ENCODE data around the gene DNAAF1.

GRCh38 chr16:84116720-84117493 is 28.2 kb upstream of the DNAAF1 start, which contains the start of gene MBTPS1:
- peak; percentile 80 for TF ChIP-seq POLR2AphosphoS5 (IDR thresholded peaks at IDR 0.05; ENCODE audit: low read depth, low read length)
- peak; percentile 65; the same call in 1 of the 2 replicates for TF ChIP-seq POLR2A (IDR thresholded peaks at IDR 0.05; ENCODE audit: low read depth, low read length)
- no peak for TF ChIP-seq SPI1 (IDR thresholded peaks at IDR 0.05; ENCODE audit: low read depth, low read length)
- peak; percentile 63; the same call in 1 of the 2 replicates for TF ChIP-seq TAF1 (IDR thresholded peaks at IDR 0.05; ENCODE audit: low read depth, low read length)
- no peak for TF ChIP-seq POU2F2 (IDR thresholded peaks at IDR 0.05; ENCODE audit: low read depth, low read length)
- no peak for TF ChIP-seq PAX5 (IDR thresholded peaks at IDR 0.05; ENCODE audit: insufficient read depth, low read length, severe bottlenecking)
